Thoracic aorta (tissue), 2 donors: ENCODE measurements around the gene PKN3. TPM values are rescaled to one million over a fixed set of nuclear protein-coding genes. Genes with fewer than 3 reads are reported as not detected.
"Not testable (repeated sequence)": the region's sequence is repeated elsewhere in the genome, so short reads cannot be mapped to it uniquely, and the experiment has no call there.

ENCODE experiments used
- ATAC-seq: fragments of 150-250 bp; one replicate; pipeline ENCODE4 v1.8.0; 2017; ENCODE audit warnings: low read depth; ENCODE audit not compliant: insufficient number of reproducible peaks, low FRiP score
- DNase-seq: peaks from one replicate; pipeline ENCODE4 v3.0.0-alpha.2; 2020; ENCODE audit warnings: low spot score
- H3K27ac ChIP-seq, 2 donors: fragments of 200-600 bp; sonication (generic); 1 replicate in 1 of 2; 2 replicates in 1 of 2; pipeline ENCODE4 v1.5.1; 2016; ENCODE audit warnings: mild to moderate bottlenecking in 2 of 2, moderate library complexity in 2 of 2
- H3K27me3 ChIP-seq: fragments of 200-600 bp; sonication (generic); replicated peaks from 2 replicates; pipeline ENCODE4 v1.6.0; 2016; ENCODE audit warnings: mild to moderate bottlenecking; ENCODE audit not compliant: insufficient read depth
- H3K36me3 ChIP-seq: fragments of 200-600 bp; sonication (generic); one replicate; pipeline ENCODE4 v1.5.1; 2016
- H3K4me1 ChIP-seq, 2 donors: fragments of 200-600 bp; sonication (generic); 1 replicate in 1 of 2; 2 replicates in 1 of 2; pipeline versions ENCODE4 v1.5.1 to v1.6.0; 2016; ENCODE audit warnings: low read depth in 2 of 2, mild to moderate bottlenecking in 1 of 2; ENCODE audit not compliant: control insufficient read depth in 1 of 2
- H3K4me3 ChIP-seq: fragments of 200-600 bp; sonication (generic); 2 replicates; pipeline ENCODE4 v1.5.1; 2016; ENCODE audit warnings: mild to moderate bottlenecking
- H3K9me3 ChIP-seq: fragments of 200-600 bp; sonication (generic); 2 replicates; pipeline ENCODE4 v1.5.1; 2016
- total RNA-seq, 2 donors: library from RNA; depleted of rRNA; stranded (reverse); fragments of >200 nt; gene quantifications; one replicate each; pipeline versions ENCODE4 v1.1.0 to v1.2.3, GENCODE V29; 2016
- TF ChIP-seq, protein P1 (sequence below): fragments of 200-600 bp; sonication (generic); IDR thresholded peaks from one replicate; pipeline ENCODE4 v1.5.1; 2019; ENCODE audit warnings: antibody characterized with exemption

PKN3 gene
- total RNA-seq, 2 donors from 2014 or later: 4.4 to 4.7 TPM

GRCh38 chr9:128657796-128658195 is 44.5 kb upstream of the PKN3 start:
- no peaks in the 10 kb centered on the region for H3K27me3 ChIP-seq
- TF ChIP-seq, protein P1, sequence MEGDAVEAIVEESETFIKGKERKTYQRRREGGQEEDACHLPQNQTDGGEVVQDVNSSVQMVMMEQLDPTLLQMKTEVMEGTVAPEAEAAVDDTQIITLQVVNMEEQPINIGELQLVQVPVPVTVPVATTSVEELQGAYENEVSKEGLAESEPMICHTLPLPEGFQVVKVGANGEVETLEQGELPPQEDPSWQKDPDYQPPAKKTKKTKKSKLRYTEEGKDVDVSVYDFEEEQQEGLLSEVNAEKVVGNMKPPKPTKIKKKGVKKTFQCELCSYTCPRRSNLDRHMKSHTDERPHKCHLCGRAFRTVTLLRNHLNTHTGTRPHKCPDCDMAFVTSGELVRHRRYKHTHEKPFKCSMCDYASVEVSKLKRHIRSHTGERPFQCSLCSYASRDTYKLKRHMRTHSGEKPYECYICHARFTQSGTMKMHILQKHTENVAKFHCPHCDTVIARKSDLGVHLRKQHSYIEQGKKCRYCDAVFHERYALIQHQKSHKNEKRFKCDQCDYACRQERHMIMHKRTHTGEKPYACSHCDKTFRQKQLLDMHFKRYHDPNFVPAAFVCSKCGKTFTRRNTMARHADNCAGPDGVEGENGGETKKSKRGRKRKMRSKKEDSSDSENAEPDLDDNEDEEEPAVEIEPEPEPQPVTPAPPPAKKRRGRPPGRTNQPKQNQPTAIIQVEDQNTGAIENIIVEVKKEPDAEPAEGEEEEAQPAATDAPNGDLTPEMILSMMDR: no peak
- ATAC-seq: no peak
- H3K27ac ChIP-seq: peak overlapping the region in 1 of 2 donors; percentile 98
- no peak overlapping the region for H3K4me3 ChIP-seq
- no peaks in the 10 kb centered on the region for H3K36me3 ChIP-seq
- H3K4me1 ChIP-seq: peaks cover 0 to 7% of the 10 kb centered on the region in 2 donors
- no peak for DNase-seq
- no peaks in the 10 kb centered on the region for H3K9me3 ChIP-seq

GRCh38 chr9:128666481-128666941 is 35.8 kb upstream of the PKN3 start:
- H3K9me3 ChIP-seq, H3K4me1 ChIP-seq, H3K27ac ChIP-seq, DNase-seq, ATAC-seq, H3K27me3 ChIP-seq, H3K4me3 ChIP-seq, H3K36me3 ChIP-seq: not testable (repeated sequence)

DNA sequence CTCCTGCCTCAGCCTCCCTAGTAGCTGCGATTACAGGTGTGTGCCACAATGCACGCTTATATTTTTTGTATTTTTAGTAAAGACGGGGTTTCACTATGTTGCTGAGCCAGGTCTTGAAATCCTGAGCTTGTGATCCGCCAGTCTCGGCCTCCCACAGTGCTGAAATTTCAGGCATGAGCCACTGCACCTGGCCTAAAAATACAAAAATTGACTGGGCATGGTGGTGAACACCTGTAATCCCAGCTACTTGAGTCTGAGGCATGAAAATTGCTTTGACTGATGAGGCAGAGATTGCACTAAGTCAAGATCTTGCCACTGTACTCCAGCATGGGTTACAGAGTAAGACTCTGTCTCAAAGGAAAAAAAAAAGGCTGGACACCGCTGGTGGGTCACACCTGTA is 32.5 kb upstream of the PKN3 start:
- Histone ChIP-seq H3K9me3 (no peaks in the 10 kb centered on the region), H3K4me3 (no peak overlapping the region), H3K27me3 (no peaks in the 10 kb centered on the region), H3K4me1 (no peaks in the 10 kb centered on the region), H3K27ac (no peak overlapping the region), H3K36me3 (no peaks in the 10 kb centered on the region)
- no peak for DNase-seq
- no peak for ATAC-seq
- TF ChIP-seq, protein P1: no peak

GRCh38 chr9:128675382-128675781 is 26.9 kb upstream of the PKN3 start:
- Histone ChIP-seq H3K36me3 (no peaks in the 10 kb centered on the region), H3K4me1 (no peaks in the 10 kb centered on the region), H3K27me3 (no peaks in the 10 kb centered on the region), H3K4me3 (no peak overlapping the region), H3K9me3 (no peaks in the 10 kb centered on the region), H3K27ac (no peak overlapping the region)
- TF ChIP-seq, protein P1: no peak
- DNase-seq (no peak), ATAC-seq (no peak)

DNA sequence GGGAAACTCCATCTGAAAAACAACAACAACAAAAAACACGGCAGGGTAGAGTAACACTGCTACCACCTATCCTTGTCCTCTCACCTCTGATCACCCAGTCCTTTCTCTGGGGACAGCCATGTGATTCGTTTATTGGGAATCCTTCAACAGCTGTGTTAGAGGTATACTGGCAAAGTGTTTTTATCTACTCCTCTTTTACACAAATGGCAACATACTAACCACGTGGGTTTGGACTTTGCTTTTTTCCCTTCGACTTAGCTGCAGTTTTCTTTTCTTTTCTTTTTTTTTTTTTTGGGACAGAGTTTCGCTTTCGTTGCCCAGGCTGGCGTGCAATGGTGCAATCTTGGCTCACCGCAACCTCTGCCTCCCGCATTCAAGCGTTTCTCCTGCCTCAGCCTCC is 24.5 kb upstream of the PKN3 start:
- TF ChIP-seq, protein P1: no peak
- ATAC-seq (no peak), DNase-seq (no peak)

More for the DNA sequence above, 24.5 kb upstream of the PKN3 start:
- Histone ChIP-seq H3K27me3 (no peaks in the 10 kb centered on the region), H3K4me3 (peak overlapping the region; percentile 16), H3K4me1 (no peaks in the 10 kb centered on the region), H3K9me3 (no peaks in the 10 kb centered on the region), H3K36me3 (no peaks in the 10 kb centered on the region), H3K27ac (no peak overlapping the region)
